Prostate gland (tissue), 2 donors: ENCODE data around the gene SSBP3. TPM values are rescaled to one million over a fixed set of nuclear protein-coding genes. Genes with fewer than 3 reads are reported as not detected.

Experiments
- DNase-seq: peaks from one replicate; pipeline ENCODE4 v3.0.0-alpha.2; 2019; ENCODE audit warnings: low spot score
- H3K27ac ChIP-seq, 2 donors: fragments of 200-600 bp; sonication (generic); 2 replicates each; pipeline ENCODE4 v1.5.1; 2017 to 2019
- H3K27me3 ChIP-seq: fragments of 200-600 bp; sonication (generic); replicated peaks from 2 replicates; pipeline ENCODE4 v1.5.1; 2019; ENCODE audit not compliant: insufficient read depth
- H3K36me3 ChIP-seq, 2 donors: fragments of 200-600 bp; sonication (generic); 1 replicate in 1 of 2; 2 replicates in 1 of 2; pipeline versions ENCODE4 v1.5.1 to v1.8.1; 2017 to 2019
- H3K4me1 ChIP-seq: fragments of 200-600 bp; sonication (generic); replicated peaks from 2 replicates; pipeline ENCODE4 v1.5.1; 2019
- H3K4me3 ChIP-seq, 2 donors: fragments of 200-600 bp; sonication (generic); 2 replicates each; pipeline ENCODE4 v1.5.1; 2017 to 2019
- H3K9me3 ChIP-seq: fragments of 200-600 bp; sonication (generic); 2 replicates; pipeline ENCODE4 v1.5.1; 2017
- POLR2A ChIP-seq: fragments of 450-650 bp; IDR thresholded peaks from one replicate; pipeline ENCODE4 v1.6.1; 2016; ENCODE audit warnings: antibody characterized with exemption, mild to moderate bottlenecking
- POLR2AphosphoS5 ChIP-seq: sonication (generic); formaldehyde crosslinking; IDR thresholded peaks from one replicate; pipeline ENCODE4 v1.6.1; 2017; ENCODE audit warnings: antibody characterized with exemption
- WGBS: methylation state at CpG from one replicate; pipeline ENCODE4 v1.1.5; 2018; 5-methylcytosine and 5-hydroxymethylcytosine counted together
- intact Hi-C: fragments of 100-400 bp; cut with DNase I; formaldehyde crosslinking; loops from one replicate; pipeline ENCODE4 v1.14.2; 2022
- total RNA-seq, 2 donors: library from RNA; depleted of rRNA; stranded (reverse); fragments of >200 nt; gene quantifications; one replicate each; pipeline ENCODE4 v1.1.0, GENCODE V29; 2016
- TF ChIP-seq, protein P1 (sequence below), 4 experiments: fragments of 200-600 bp in 2 of 4; fragments of 450-650 bp in 2 of 4; sonication (generic) in 2 of 4; IDR thresholded peaks; 1 replicate in 3 of 4; 2 replicates in 1 of 4; pipeline ENCODE4 v1.5.1; 2016 to 2019; ENCODE audit warnings: antibody characterized with exemption in 4 of 4, mild to moderate bottlenecking in 2 of 4, moderate library complexity in 2 of 4

The SSBP3 gene
- total RNA-seq, 2 donors from 2014 or later, result 45.0 to 94.4 TPM

DNA sequence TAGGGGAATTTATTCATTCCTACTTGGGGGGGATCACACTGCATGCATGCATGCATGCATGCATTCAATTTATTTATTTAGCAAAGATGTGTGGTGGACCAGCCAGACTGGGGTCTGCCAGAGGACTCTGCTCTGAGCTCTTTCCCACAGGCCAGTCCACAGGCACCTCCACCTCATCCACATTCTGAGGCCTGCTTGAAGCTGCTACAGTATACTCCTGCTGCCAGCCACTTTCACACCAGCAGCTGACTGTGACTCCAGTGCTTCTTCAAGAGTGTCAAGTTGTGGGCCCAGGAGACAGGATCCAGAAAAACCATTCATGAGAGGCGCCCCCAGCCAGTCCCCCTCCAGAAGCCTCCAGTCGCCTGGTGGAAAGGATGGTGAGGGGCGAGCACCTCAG, 30.9 kb downstream of the SSBP3 start:
- no peak for DNase-seq
- no peaks in the 10 kb centered on the region for H3K27me3 ChIP-seq
- intact Hi-C loops, result no loop called here
- 94% methylated on average over 3 of the region's 3 CpGs for WGBS
- H3K36me3 ChIP-seq, result no peaks in the 10 kb centered on the region
- H3K27ac ChIP-seq, result no peak overlapping the region
- H3K9me3 ChIP-seq, result no peaks in the 10 kb centered on the region
- no peak for TF ChIP-seq POLR2A
- TF ChIP-seq, protein P1, sequence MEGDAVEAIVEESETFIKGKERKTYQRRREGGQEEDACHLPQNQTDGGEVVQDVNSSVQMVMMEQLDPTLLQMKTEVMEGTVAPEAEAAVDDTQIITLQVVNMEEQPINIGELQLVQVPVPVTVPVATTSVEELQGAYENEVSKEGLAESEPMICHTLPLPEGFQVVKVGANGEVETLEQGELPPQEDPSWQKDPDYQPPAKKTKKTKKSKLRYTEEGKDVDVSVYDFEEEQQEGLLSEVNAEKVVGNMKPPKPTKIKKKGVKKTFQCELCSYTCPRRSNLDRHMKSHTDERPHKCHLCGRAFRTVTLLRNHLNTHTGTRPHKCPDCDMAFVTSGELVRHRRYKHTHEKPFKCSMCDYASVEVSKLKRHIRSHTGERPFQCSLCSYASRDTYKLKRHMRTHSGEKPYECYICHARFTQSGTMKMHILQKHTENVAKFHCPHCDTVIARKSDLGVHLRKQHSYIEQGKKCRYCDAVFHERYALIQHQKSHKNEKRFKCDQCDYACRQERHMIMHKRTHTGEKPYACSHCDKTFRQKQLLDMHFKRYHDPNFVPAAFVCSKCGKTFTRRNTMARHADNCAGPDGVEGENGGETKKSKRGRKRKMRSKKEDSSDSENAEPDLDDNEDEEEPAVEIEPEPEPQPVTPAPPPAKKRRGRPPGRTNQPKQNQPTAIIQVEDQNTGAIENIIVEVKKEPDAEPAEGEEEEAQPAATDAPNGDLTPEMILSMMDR (IDR thresholded peaks at IDR 0.05), result no peak
- no peak for TF ChIP-seq POLR2AphosphoS5
- H3K4me1 ChIP-seq, result peaks cover 24% of the 10 kb centered on the region
- no peak overlapping the region for H3K4me3 ChIP-seq

DNA sequence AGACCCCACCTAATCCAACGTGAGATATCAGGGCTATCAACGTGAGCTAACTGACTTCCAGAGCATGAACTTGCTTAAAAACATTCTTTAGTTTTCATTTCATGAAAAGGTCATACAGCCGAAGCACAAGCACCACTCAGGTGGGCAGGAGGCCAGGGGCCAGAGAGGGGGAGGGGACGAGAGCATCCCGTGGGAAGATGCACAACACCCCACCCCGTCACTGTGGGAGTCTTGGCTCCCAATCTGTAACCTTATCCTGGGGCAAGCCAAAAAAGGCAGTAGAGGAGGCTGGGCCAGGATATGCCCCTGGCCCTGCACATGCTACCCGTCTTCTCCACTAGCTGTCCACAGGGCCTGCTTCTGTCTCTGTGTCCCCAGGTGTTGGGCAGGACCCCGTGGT, 31.4 kb downstream of the SSBP3 start:
- no peaks in the 10 kb centered on the region for H3K36me3 ChIP-seq
- H3K9me3 ChIP-seq, result no peaks in the 10 kb centered on the region
- intact Hi-C loops, result no loop called here
- H3K27ac ChIP-seq, result no peak overlapping the region
- no peak overlapping the region for H3K4me3 ChIP-seq
- 42% methylated on average over 8 of the region's 8 CpGs for WGBS
- DNase-seq, result no peak
- H3K27me3 ChIP-seq, result no peaks in the 10 kb centered on the region
- TF ChIP-seq POLR2AphosphoS5 (no peak), POLR2A (no peak)
- TF ChIP-seq, protein P1 (IDR thresholded peaks at IDR 0.05), result no peak
- H3K4me1 ChIP-seq, result peaks cover 22% of the 10 kb centered on the region

- H3K27ac ChIP-seq, result no peak overlapping the region
- H3K27me3 ChIP-seq, result no peaks in the 10 kb centered on the region
- no peak for DNase-seq
- no peaks in the 10 kb centered on the region for H3K36me3 ChIP-seq
- WGBS, result 81% methylated on average over 8 of the region's 8 CpGs
- H3K4me3 ChIP-seq, result no peak overlapping the region
- intact Hi-C loops, result no loop called here
- H3K4me1 ChIP-seq, result peaks cover 19% of the 10 kb centered on the region
- TF ChIP-seq, protein P1 (IDR thresholded peaks at IDR 0.05), result no peak
- TF ChIP-seq POLR2AphosphoS5 (no peak), POLR2A (no peak)
- H3K9me3 ChIP-seq, result no peaks in the 10 kb centered on the region
Observed at GRCh38 chr1:54372978-54373377, 33.2 kb downstream of the SSBP3 start.

- Histone ChIP-seq H3K4me3 (no peak overlapping the region), H3K9me3 (no peaks in the 10 kb centered on the region), H3K36me3 (no peaks in the 10 kb centered on the region), H3K4me1 (peaks cover 19% of the 10 kb centered on the region), H3K27me3 (no peaks in the 10 kb centered on the region), H3K27ac (peak overlapping the region; percentile 30 to 50)
- intact Hi-C loops, result no loop called here
- DNase-seq, result no peak
- 42% methylated on average over 4 of the region's 4 CpGs for WGBS
- TF ChIP-seq POLR2A (no peak), POLR2AphosphoS5 (no peak)
- TF ChIP-seq, protein P1 (IDR thresholded peaks at IDR 0.05), result no peak
Observed at GRCh38 chr1:54371942-54372275, 34.3 kb downstream of the SSBP3 start.

GRCh38 chr1:54371038-54371941, 34.9 kb downstream of the SSBP3 start:
- no peaks in the 10 kb centered on the region for H3K27me3 ChIP-seq
- intact Hi-C loops, result no loop called here
- peak overlapping the region; percentile 30 to 50 for H3K27ac ChIP-seq
- no peak for TF ChIP-seq POLR2AphosphoS5
- TF ChIP-seq, protein P1 (IDR thresholded peaks at IDR 0.05), result no peak
- no peak for TF ChIP-seq POLR2A
- whole genome bisulfite sequencing, result 38% methylated on average over 17 of the region's 17 CpGs
- H3K4me1 ChIP-seq, result peaks cover 19% of the 10 kb centered on the region
- H3K36me3 ChIP-seq, result no peaks in the 10 kb centered on the region
- no peak overlapping the region for H3K4me3 ChIP-seq
- no peaks in the 10 kb centered on the region for H3K9me3 ChIP-seq
- DNase-seq, result peak; percentile 73
